TTC549 (cell line): ENCODE data around the gene TRNP1.

Experiments
- FAIRE-seq: peaks from 2 replicates; lab custom pipeline; 2012; peaks lifted over from hg19 to GRCh38; lab: Jason Lieb, UNC

TRNP1 gene

DNA sequence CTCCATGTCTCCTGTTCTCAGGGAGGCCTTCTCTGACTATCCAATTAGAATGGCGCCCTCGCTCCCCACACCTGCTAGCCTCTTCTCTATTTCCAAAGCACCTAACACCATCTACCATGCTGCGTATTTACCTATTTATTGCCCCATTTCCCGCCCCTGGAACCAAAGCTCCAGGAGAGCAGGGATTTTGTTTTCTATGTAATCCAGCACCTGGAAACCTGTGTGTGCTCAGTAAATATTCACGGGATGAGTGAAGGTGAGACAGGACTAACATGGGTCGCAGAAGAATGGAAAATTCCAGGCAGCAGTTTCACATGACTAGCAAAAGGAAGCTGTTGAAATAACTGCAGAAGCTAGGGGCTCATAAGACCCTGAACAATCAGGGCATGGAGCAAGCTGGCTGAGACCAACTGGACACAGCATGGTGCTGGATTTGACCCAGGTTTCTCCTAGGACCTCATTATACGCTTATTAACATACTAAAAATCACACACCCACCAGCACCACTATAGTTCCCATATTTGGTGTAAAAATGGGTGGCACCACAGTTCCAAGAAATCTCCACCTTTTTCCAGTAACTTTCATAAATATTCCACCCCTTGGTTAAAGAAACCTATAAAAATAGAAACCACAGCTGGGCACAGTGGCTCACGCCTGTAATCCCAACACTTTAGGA, 34.2 kb downstream of the TRNP1 start:
- FAIRE-seq, result no peak

DNA sequence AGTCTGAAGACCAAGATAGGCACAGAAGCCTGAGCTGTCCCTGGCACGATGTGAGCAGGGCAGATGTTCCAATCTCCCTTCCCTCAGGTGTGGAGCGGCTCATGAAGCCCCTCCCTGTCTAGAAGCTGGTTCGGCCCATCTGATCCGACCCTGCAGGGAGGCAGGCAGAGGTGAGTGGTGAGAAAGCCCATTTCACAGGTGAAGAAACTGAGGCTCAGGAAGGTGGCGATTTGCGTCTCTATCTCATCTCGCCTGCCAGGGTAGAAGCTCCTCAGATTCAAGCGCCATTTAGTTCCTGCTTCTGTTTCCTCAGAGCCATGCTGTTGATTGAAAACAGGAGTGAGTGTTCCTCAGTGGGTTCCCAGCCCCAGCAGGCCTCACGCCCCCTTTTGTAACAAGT, 36.0 kb downstream of the TRNP1 start:
- no peak for FAIRE-seq

DNA sequence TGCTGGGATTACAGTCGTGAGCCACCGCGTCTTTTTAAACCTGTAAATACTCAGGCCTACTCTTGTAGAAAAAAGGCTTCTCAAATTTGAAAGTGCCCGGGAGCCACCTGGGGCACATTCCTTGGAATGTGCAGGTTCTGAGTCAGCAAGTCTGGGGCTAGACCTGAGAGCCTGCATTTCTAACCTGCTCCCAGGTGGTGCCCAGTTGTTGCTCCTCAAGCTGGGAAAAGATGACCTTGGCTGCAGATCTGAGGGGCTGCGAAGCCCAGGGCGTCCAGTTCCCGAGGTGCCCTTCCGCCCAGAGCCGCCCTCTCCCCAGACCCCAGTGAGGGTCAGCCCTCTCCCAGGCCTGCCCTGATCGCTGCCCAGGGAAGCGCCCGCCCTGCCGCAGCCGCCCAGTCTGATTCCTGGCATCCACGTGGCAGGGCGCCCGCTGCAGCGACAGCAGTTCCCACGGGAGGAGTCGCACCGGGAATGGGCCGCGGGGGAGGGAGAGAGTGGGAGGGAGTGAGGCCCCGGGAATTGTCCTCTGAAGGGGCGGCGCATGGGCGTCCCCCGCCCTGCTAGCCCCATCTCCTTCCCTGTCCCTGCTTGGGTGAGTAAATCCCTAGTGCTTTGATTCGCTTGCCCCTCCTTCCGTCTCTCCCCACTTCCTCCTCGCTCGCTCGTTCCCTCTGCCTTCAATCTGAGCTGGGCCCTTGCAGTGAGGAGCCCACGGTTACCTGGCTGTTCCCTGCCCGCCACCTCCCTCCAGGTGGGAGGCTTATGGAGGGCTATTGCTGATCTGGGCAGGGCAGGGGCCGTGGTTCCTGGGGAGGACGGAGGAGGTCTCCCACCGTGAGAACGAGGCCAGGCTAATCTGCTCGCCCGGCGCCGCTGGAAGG, 38.0 kb downstream of the TRNP1 start:
- no peak for FAIRE-seq

DNA sequence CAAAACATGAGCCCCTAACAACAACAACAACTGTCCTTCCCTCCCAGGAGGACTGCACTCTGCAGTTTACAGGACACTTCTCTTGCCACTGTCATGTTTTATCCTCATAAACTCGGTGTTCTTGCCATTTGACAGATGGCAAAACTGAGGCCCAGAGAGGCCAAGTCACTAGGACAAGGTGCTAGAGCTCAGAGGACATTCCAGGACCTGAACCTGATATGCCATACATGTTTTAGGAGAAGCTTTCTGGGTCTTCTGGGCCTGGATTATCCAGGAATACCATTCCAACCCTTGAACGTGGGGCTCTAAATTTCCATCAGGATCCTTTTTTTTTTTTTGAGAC, 38.6 kb downstream of the TRNP1 start:
- FAIRE-seq, result no peak

DNA sequence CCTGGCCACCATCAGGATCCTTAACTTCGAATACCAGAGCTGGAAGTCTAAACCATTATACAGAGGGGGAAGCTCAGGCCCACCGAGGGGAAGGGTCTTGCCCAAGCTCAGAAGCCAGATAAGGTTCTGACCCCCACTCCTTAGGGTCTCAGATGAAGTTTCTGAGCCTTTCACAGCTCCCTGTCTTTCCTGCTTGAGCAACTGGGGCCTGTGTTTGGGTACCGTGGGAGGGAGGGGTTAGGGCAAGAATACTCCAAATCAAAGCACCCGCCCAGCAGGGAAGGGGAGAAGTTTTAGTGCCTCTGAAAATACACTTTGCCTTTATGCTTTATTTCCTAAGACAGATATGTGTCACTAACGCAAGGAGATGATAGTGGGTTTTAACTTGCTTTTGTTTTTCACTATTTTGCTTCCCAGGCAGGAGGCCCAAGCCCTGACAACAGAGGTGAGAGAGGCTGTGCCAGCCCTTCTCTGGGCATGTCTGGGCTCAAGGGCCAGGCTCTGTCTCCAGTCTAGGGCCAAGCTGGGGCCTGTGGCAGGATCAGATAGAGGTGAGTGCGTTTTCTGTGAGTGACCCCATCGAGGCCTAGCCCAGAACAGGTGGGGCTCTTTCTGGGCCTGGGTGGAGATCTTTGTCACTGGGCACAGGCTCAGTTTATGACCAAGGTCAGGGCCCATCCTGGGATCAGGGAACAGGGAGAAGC, 39.7 kb downstream of the TRNP1 start:
- FAIRE-seq, result no peak

DNA sequence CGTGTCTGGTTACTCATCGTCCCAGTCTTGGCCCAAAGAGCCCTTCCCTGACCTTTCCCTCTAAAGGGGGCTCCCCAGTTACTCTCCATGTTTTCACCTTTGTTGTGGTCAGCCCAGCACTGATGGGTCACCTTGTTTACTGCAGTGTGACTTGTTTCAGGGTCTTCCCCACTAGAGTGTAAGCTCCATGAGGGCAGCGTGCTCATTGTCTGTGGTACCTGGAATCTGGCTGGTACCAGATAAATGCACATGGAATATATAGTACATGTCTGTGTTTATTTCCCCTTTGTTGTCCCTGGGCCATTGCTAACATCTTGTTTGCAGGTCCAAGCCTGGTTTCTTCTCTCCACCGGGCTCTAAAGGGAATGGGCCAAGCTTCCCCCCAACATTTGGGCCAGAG, 41.9 kb downstream of the TRNP1 start:
- no peak for FAIRE-seq

DNA sequence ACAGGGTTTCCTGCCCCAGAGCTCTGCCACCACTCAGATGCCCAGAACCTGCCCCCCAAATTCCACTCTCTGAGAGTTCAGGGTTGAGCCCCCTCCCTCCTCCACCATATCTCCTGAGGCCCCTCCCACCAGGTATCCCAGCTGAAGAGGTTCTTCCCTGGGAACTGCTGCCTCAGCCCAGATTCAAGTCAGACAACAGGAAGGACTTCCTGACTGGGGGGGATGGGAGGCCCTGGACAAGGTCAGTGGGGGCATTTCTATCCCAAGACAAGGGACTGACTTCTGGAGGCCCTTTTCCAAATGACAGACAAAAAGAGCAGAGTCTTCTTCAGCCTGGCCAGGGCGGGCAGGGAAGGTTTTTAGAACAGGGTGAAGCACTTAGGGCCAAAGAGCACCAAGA, 43.2 kb downstream of the TRNP1 start:
- no peak for FAIRE-seq

DNA sequence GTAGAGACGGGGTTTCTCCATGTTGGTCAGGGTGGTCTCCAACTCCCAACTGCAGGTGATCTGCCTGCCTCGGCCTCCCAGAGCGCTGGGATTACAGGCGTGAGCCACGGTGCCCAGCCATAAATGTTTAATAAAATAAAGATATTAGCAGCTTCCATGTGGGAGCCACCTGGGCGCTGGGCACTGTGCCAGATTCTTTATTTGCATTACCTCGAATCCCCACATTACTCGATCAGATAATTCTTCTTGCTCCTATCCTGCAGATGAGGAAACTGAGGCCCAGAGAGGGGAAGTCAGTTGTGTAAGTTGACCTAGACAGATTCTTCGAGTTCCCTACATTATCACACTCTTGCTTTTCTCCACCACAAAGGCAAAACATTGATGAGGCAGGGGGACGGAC, 44.0 kb downstream of the TRNP1 start:
- no peak for FAIRE-seq

DNA sequence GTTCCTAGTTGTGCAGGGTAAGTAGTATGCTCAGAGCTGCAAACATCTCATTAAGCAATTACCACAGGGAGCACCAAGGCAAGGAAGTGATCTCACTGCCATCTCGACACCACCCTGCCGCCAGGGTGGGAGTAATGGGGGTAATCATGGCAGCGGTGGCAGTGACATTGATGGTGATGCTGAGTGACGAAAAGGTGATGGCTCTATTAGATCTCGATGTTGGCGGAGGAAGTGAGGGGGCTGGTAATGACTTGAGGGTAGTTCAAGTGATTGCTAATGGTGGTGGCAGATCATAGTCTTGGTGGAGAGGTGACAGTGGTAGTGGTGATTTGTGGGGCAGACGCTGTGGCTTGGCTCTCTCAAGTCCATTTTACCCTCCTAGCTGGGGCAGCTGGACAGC, 44.5 kb downstream of the TRNP1 start:
- no peak for FAIRE-seq

DNA sequence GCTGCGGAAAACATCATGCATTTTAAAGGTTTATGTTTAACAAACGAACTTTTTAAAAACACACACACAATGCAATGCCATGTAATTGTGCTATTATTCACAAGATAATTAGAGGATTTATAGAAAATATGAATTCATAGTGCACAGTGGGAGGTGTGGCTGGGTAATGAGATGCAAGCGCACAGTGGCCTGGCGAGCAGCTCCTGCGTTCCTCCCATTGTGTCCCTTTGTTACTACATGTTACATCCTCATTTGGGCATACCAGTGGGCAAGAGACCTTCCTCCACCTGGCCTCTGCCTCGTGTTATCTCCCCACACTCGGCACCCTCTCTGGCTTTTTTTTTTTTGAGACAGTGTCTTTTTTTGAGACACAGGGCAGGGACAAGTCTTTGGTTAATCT, 49.2 kb downstream of the TRNP1 start:
- no peak for FAIRE-seq

DNA sequence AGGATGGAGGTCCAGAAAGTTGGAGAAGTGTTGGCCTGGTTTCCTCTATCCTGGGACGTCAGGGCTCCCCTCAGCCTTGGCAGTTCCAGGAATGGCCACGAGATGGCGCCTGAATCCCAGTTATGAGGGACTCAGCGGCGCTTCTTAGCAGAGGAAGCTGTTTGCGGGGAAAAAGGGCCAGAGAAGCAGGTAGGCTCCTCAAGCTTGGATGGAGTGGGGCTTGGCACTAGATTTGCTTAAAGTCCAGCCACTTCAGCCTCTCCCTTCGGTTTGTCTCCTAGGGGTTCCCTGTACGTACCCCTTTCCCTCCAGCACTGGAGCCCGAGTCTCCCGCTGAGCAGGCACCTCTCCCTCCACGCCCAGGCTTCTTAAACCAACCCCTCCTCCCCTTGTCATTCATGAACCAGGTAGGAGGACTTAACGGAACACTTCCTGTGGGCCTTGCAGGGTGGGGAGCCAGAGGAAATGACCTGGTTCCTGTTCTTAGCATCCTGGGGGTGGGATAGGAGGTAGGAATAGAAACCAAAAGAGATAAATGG, 51.2 kb downstream of the TRNP1 start:
- FAIRE-seq, result peak; percentile 43

DNA sequence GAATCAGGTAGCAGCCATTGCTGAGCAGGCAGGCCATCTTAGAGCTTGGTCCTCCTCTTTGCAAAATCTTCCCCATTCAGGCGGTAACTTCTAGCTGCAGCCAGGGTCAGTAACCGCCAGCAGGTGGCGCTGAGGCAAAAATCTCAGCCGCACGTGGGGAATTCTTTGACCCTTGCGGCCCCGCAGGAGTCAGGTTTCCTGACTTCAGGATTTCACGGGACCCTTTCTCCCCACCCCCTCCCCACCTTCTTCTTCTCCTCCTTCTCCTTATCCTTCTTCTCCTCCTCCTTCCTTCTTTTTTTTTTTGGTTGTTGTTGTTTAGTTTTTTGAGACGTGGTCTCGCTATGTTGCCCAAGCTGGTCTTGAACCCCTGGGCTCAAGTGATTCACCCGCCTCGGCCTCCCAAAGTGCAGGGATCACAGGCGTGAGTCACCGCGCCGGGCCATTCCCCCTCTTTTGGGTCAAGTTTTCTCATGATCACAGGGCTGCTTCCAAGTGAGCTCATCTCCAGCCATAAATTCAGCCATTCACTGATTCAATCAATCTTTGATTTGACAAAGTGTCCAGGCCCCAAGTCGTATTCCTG, 52.6 kb downstream of the TRNP1 start:
- FAIRE-seq, result no peak

DNA sequence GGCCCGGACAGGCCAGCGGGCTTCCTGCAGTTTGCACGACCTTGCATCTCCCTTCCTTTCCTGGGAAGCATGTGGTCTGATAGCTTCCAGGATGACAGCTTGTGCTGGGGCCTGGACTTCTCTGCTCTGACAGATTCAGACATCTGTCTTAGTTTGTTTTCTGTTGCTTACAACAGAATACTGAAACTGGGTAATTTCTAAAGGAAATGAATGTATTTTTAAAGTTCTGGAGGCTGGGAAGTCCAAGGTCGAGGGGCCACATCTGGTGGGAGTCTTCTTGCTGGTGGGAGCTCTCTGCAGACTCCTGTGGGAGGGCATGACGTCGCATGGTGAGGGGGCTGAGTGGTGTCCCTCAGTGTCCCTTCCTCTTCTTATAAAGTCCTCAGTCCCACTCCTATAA, 54.4 kb downstream of the TRNP1 start:
- FAIRE-seq, result no peak

DNA sequence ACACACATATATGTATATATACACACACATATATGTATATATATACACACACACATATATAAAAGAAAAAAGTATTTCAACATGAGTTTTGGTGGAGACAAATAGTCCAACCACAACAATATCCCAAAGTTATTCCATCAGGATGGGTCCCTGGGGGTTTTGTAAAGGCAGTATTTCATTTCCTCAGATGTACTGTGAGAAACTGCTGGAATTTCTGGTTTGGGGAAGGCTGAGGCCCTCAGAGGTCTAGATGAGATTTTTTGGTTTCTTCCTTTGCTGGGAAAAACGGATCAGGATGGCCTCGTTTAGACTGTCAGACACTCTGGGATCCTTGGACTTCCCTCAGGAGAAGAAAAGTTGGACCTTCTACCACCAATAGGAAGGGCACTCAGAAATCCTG, 55.6 kb downstream of the TRNP1 start:
- no peak for FAIRE-seq

DNA sequence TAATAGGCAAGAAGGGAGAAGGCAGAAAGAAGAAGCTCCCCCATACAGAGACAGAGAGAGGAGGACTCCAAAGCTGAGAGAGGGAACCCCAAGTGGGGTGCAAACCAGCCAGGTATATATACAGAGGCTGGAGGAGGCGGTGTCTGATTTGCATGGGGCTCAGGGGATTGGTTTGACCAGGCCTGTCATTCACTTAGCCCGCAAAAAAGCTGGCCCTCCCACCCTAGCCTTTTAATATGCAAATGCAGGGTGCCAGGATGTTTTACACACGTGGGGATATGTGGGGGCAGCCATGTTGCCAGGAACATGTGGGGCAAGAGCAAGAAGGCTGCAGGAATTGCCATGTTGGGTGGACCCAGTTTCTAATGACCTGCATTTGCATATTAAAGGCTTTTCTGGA, 56.1 kb downstream of the TRNP1 start:
- FAIRE-seq, result no peak
